Activated CD8-positive, alpha-beta T cell treated with anti-CD3 and anti-CD28 coated beads for 36 hours (primary cell): ENCODE measurements around the gene EBPL. TPM values are rescaled to one million over a fixed set of nuclear protein-coding genes. Genes with fewer than 3 reads are reported as not detected.
A peak's percentile ranks its signal among the peaks of the same experiment; 100 is the strongest.

Experiments used
- ATAC-seq: fragments of 200-7000 bp; cut with Tn5 transposase; one replicate; pipeline ENCODE4 v1.10.0; 2021; ENCODE audit warnings: mild to moderate bottlenecking, moderate library complexity
- CTCF ChIA-PET: fragments of 350-600 bp; sonication (Branson Sonifier 250); formaldehyde crosslinking; loops from one replicate; lab custom pipeline; 2021; ENCODE audit warnings: antibody characterized with exemption; lab: Charles Lee
- POLR2A ChIA-PET: fragments of 350-600 bp; sonication (Branson Sonifier 250); formaldehyde crosslinking; loops from one replicate; lab custom pipeline; 2021; ENCODE audit warnings: antibody characterized with exemption; lab: Charles Lee
- DNase-seq: peaks from one replicate; pipeline ENCODE4 v3.0.0-alpha.2; 2020
- H3K27ac Mint-ChIP-seq: one replicate; pipeline ENCODE4 v1.8.0; 2021; ENCODE audit warnings: mild to moderate bottlenecking, mixed read lengths
- H3K27me3 Mint-ChIP-seq: one replicate; pipeline ENCODE4 v1.8.0; 2021; ENCODE audit warnings: mixed read lengths
- H3K36me3 Mint-ChIP-seq: one replicate; pipeline ENCODE4 v1.8.0; 2021; ENCODE audit warnings: low read depth, mixed read lengths
- H3K4me1 Mint-ChIP-seq: one replicate; pipeline ENCODE4 v1.8.0; 2021; ENCODE audit warnings: low read depth, mixed read lengths
- H3K4me3 Mint-ChIP-seq: one replicate; pipeline ENCODE4 v1.8.0; 2021; ENCODE audit warnings: mild to moderate bottlenecking, moderate library complexity, mixed read lengths
- H3K9me3 Mint-ChIP-seq: one replicate; pipeline ENCODE4 v1.8.0; 2021; ENCODE audit warnings: mixed read lengths
- CTCF ChIP-seq: fragments of 200-600 bp; IDR thresholded peaks from one replicate; pipeline ENCODE4 v1.8.0; 2022; ENCODE audit warnings: antibody characterized with exemption, mild to moderate bottlenecking
- intact Hi-C: fragments of 100-400 bp; cut with micrococcal nuclease; formaldehyde crosslinking; loops from one replicate; pipeline ENCODE4 v1.10.0; 2022
- total RNA-seq, 2 experiments: library from RNA; stranded (reverse); gene quantifications; one replicate each; pipeline ENCODE4 v1.2.3, GENCODE V29; 2021

EBPL gene
- total RNA-seq, 2 experiments from 2014 or later: 35.6 to 37.8 TPM

- POLR2A ChIA-PET: interaction anchor here (0.8 kb wide), 1 partner anchor 380 kb away, joined by 3 read pairs; no protein-coding TSS in a partner anchor
- H3K27me3 Mint-ChIP-seq: no peaks in the 10 kb centered on the region
- H3K4me3 Mint-ChIP-seq: no peak overlapping the region
- no peak for ATAC-seq
- TF ChIP-seq CTCF: no peak
- no peak for DNase-seq
- intact Hi-C loops: no loop called here
- H3K9me3 Mint-ChIP-seq: no peaks in the 10 kb centered on the region
- no peaks in the 10 kb centered on the region for H3K4me1 Mint-ChIP-seq
- CTCF ChIA-PET: no interaction called here
- H3K27ac Mint-ChIP-seq: no peak overlapping the region
- no peaks in the 10 kb centered on the region for H3K36me3 Mint-ChIP-seq
Measured at GRCh38 chr13:49653478-49653877, 37.8 kb downstream of the EBPL start.

- Mint-ChIP-seq H3K9me3 (no peaks in the 10 kb centered on the region), H3K36me3 (no peaks in the 10 kb centered on the region), H3K4me3 (no peak overlapping the region), H3K4me1 (no peaks in the 10 kb centered on the region), H3K27me3 (no peaks in the 10 kb centered on the region), H3K27ac (no peak overlapping the region)
- CTCF ChIA-PET: no interaction called here
- POLR2A ChIA-PET: no interaction called here
- ATAC-seq (peak; percentile 64), DNase-seq (peak; percentile 38)
- TF ChIP-seq CTCF: peak; percentile 7
- intact Hi-C loops: no loop called here
Measured at GRCh38 chr13:49652355-49653305, 38.7 kb downstream of the EBPL start.

GRCh38 chr13:49651570-49652354 lies 39.5 kb downstream of the EBPL start:
- no peak overlapping the region for H3K4me3 Mint-ChIP-seq
- POLR2A ChIA-PET: no interaction called here
- intact Hi-C loops: no loop called here
- no peaks in the 10 kb centered on the region for H3K4me1 Mint-ChIP-seq
- H3K27me3 Mint-ChIP-seq: no peaks in the 10 kb centered on the region
- DNase-seq (no peak), ATAC-seq (no peak)
- H3K36me3 Mint-ChIP-seq: no peaks in the 10 kb centered on the region
- TF ChIP-seq CTCF: no peak
- H3K9me3 Mint-ChIP-seq: no peaks in the 10 kb centered on the region
- H3K27ac Mint-ChIP-seq: no peak overlapping the region
- CTCF ChIA-PET: no interaction called here

- Mint-ChIP-seq H3K4me3 (no peak overlapping the region), H3K9me3 (no peaks in the 10 kb centered on the region), H3K27ac (no peak overlapping the region), H3K4me1 (peaks cover 4% of the 10 kb centered on the region), H3K27me3 (no peaks in the 10 kb centered on the region), H3K36me3 (no peaks in the 10 kb centered on the region)
- POLR2A ChIA-PET: interaction anchor here (0.6 kb wide), 1 partner anchor 240 kb away, joined by 3 read pairs; no protein-coding TSS in a partner anchor
- intact Hi-C loops: no loop called here
- CTCF ChIA-PET: interaction anchor here (1.4 kb wide), 1 partner anchor 18 kb away, joined by 3 read pairs; no protein-coding TSS in a partner anchor
- ATAC-seq (no peak), DNase-seq (no peak)
- TF ChIP-seq CTCF: no peak
Measured at GRCh38 chr13:49649963-49650312, 41.3 kb downstream of the EBPL start.
